Activated B cell treated with CpG ODN at 0.5 μM for 24 hours (primary cell): Measurements from ENCODE around the gene SQSTM1. TPM values are rescaled to one million over a fixed set of nuclear protein-coding genes. Genes with fewer than 3 reads are reported as not detected.

Experiments used
- ATAC-seq: fragments of 200-7000 bp; cut with Tn5 transposase; one replicate; pipeline ENCODE4 v1.10.0; 2021; ENCODE audit warnings: low read depth, mild to moderate bottlenecking, moderate library complexity
- CTCF ChIA-PET: fragments of 350-600 bp; sonication (Branson Sonifier 250); formaldehyde crosslinking; loops from one replicate; lab custom pipeline; 2021; ENCODE audit warnings: antibody characterized with exemption; lab: Charles Lee
- POLR2A ChIA-PET: fragments of 350-600 bp; sonication (Branson Sonifier 250); formaldehyde crosslinking; loops from one replicate; lab custom pipeline; 2021; ENCODE audit warnings: antibody characterized with exemption; lab: Charles Lee
- DNase-seq: peaks from one replicate; pipeline ENCODE4 v3.0.0; 2022
- H3K27ac Mint-ChIP-seq: one replicate; pipeline ENCODE4 v1.8.0; 2020; ENCODE audit warnings: mixed read lengths
- H3K27me3 Mint-ChIP-seq: one replicate; pipeline ENCODE4 v1.8.0; 2021; ENCODE audit warnings: mixed read lengths
- H3K36me3 Mint-ChIP-seq: one replicate; pipeline ENCODE4 v1.8.0; 2021; ENCODE audit warnings: low read depth, mixed read lengths
- H3K4me1 Mint-ChIP-seq: one replicate; pipeline ENCODE4 v1.8.0; 2021; ENCODE audit warnings: mixed read lengths
- H3K4me3 Mint-ChIP-seq: one replicate; pipeline ENCODE4 v1.8.0; 2020; ENCODE audit warnings: mild to moderate bottlenecking, mixed read lengths
- H3K9me3 Mint-ChIP-seq: one replicate; pipeline ENCODE4 v1.8.0; 2020; ENCODE audit warnings: mixed read lengths
- CTCF ChIP-seq: fragments of 200-600 bp; IDR thresholded peaks from one replicate; pipeline ENCODE4 v1.8.0; 2022; ENCODE audit warnings: antibody characterized with exemption, mild to moderate bottlenecking
- intact Hi-C: fragments of 100-400 bp; cut with micrococcal nuclease; formaldehyde crosslinking; loops from one replicate; pipeline ENCODE4 v1.15.1; 2024
- total RNA-seq: library from RNA; stranded (reverse); gene quantifications from 2 replicates; pipeline ENCODE4 v1.2.3, GENCODE V29; 2022

Gene SQSTM1
- total RNA-seq, 1 donor from 2014 or later: 243 TPM

GRCh38 chr5:179879003-179879689, 58.4 kb downstream of the SQSTM1 start:
- CTCF ChIA-PET: no interaction called here
- H3K9me3 Mint-ChIP-seq: peaks cover 6% of the 10 kb centered on the region

GRCh38 chr5:179879690-179880010, 58.9 kb downstream of the SQSTM1 start:
- H3K9me3 Mint-ChIP-seq: peaks cover 8% of the 10 kb centered on the region
- ChIA-PET CTCF (no interaction called here), POLR2A (no interaction called here)
- no peak for DNase-seq
- peaks cover 71% of the 10 kb centered on the region for H3K36me3 Mint-ChIP-seq
- intact Hi-C loops: no loop called here
- H3K27ac Mint-ChIP-seq: no peak overlapping the region
- H3K4me3 Mint-ChIP-seq: no peak overlapping the region
- ATAC-seq: no peak
- H3K27me3 Mint-ChIP-seq: no peaks in the 10 kb centered on the region
- H3K4me1 Mint-ChIP-seq: no peaks in the 10 kb centered on the region
- no peak for TF ChIP-seq CTCF

More at GRCh38 chr5:179879003-179879689, 58.4 kb downstream of the SQSTM1 start:
- no peaks in the 10 kb centered on the region for H3K27me3 Mint-ChIP-seq
- no peak overlapping the region for H3K27ac Mint-ChIP-seq
- H3K36me3 Mint-ChIP-seq: peaks cover 71% of the 10 kb centered on the region
- TF ChIP-seq CTCF: no peak
- POLR2A ChIA-PET: no interaction called here
- ATAC-seq (no peak), DNase-seq (no peak)
- H3K4me1 Mint-ChIP-seq: no peaks in the 10 kb centered on the region
- intact Hi-C loops: no loop called here
- H3K4me3 Mint-ChIP-seq: no peak overlapping the region

- H3K27ac Mint-ChIP-seq: no peak overlapping the region
- POLR2A ChIA-PET: no interaction called here
- H3K9me3 Mint-ChIP-seq: peaks cover 9% of the 10 kb centered on the region
- ATAC-seq (no peak), DNase-seq (no peak)
- H3K27me3 Mint-ChIP-seq: no peaks in the 10 kb centered on the region
- peaks cover 70% of the 10 kb centered on the region for H3K36me3 Mint-ChIP-seq
- intact Hi-C loops: no loop called here
- no peaks in the 10 kb centered on the region for H3K4me1 Mint-ChIP-seq
- no peak overlapping the region for H3K4me3 Mint-ChIP-seq
- TF ChIP-seq CTCF: no peak
- CTCF ChIA-PET: no interaction called here
Observed at GRCh38 chr5:179880066-179880650, 59.5 kb downstream of the SQSTM1 start.

GRCh38 chr5:179880848-179881590, 60.3 kb downstream of the SQSTM1 start:
- no peak for TF ChIP-seq CTCF
- Mint-ChIP-seq H3K9me3 (peaks cover 9% of the 10 kb centered on the region), H3K27me3 (no peaks in the 10 kb centered on the region), H3K4me3 (no peak overlapping the region), H3K27ac (no peak overlapping the region), H3K4me1 (no peaks in the 10 kb centered on the region), H3K36me3 (peaks cover 72% of the 10 kb centered on the region)
- CTCF ChIA-PET: no interaction called here
- DNase-seq: no peak
- POLR2A ChIA-PET: no interaction called here
- intact Hi-C loops: no loop called here
- no peak for ATAC-seq

- Mint-ChIP-seq H3K4me3 (no peak overlapping the region), H3K27ac (no peak overlapping the region), H3K9me3 (peaks cover 9% of the 10 kb centered on the region), H3K27me3 (no peaks in the 10 kb centered on the region), H3K36me3 (peaks cover 76% of the 10 kb centered on the region), H3K4me1 (no peaks in the 10 kb centered on the region)
- ATAC-seq (no peak), DNase-seq (no peak)
- intact Hi-C loops: no loop called here
- ChIA-PET CTCF (no interaction called here), POLR2A (no interaction called here)
- TF ChIP-seq CTCF: no peak
Observed at GRCh38 chr5:179882338-179882737, 61.6 kb downstream of the SQSTM1 start.
